ENCODE measurements around the gene NECAB3.
A peak's percentile ranks its signal among the peaks of the same experiment; 100 is the strongest.

Gene NECAB3

DNA sequence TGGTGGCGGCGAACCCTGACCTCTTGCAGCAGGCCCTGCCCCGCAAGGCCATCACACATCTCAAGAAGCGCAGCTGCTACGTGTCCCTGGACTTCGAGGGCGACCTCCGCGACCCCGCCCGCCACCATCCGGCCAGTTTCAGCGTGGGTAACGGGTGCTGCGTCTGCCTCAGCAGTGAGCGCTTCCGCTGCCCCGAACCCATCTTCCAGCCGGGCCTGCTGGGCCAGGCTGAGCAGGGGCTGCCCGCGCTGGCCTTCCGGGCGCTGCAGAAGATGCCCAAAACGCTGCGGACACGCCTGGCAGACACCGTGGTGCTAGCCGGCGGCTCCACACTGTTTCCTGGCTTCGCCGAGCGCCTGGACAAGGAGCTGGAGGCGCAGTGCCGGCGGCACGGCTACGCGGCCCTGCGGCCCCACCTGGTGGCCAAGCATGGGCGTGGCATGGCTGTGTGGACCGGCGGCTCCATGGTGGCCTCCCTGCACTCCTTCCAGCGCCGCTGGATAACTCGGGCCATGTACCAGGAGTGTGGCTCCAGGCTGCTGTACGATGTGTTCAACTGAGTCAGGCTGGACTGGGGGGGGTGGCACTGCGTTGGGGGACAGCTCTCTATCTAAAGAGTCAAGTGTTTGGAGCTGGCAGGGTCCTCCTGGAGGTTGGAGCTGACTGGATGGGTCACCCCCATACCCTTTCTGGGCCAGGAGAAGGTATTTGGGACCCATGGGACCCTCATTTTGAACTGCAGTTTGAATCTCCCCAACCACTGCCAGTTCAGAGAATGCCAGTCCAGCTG, 6.4 kb downstream of the NECAB3 start:
- Histone ChIP-seq H3K79me2 (ENCODE audit: control insufficient read depth, low read length) (peaks cover 18% of the 10 kb centered on the region), H3K9me3 (ENCODE audit: control insufficient read depth, insufficient read depth, low read length) (no peaks in the 10 kb centered on the region), H3F3A (ENCODE audit: control insufficient read depth, insufficient read depth) (peaks cover 11% of the 10 kb centered on the region), H3K9me2 (replicated peaks; ENCODE audit: control insufficient read depth, low read length) (no peaks in the 10 kb centered on the region), H4K20me1 (ENCODE audit: control insufficient read depth, insufficient read depth, low read depth, low read length) (no peaks in the 10 kb centered on the region), H3K4me1 (ENCODE audit: control insufficient read depth, low read length) (peaks cover 53% of the 10 kb centered on the region), H3K27ac (ENCODE audit: low read depth, low read length) (peak overlapping the region; percentile 62), H3K4me3 (ENCODE audit: low read length) (peak overlapping the region; percentile 91), H3K27me3 (ENCODE audit: control insufficient read depth, low read length) (no peaks in the 10 kb centered on the region), H3K36me3 (ENCODE audit: control insufficient read depth, low read length) (peaks cover 19% of the 10 kb centered on the region), H3K4me2 (ENCODE audit: low read length) (peak overlapping the region; percentile 97)
- no peak for TF ChIP-seq EZH2phosphoT487 (IDR thresholded peaks at IDR 0.05; ENCODE audit: borderline replicate concordance, low read length)
- TF ChIP-seq, protein P1, sequence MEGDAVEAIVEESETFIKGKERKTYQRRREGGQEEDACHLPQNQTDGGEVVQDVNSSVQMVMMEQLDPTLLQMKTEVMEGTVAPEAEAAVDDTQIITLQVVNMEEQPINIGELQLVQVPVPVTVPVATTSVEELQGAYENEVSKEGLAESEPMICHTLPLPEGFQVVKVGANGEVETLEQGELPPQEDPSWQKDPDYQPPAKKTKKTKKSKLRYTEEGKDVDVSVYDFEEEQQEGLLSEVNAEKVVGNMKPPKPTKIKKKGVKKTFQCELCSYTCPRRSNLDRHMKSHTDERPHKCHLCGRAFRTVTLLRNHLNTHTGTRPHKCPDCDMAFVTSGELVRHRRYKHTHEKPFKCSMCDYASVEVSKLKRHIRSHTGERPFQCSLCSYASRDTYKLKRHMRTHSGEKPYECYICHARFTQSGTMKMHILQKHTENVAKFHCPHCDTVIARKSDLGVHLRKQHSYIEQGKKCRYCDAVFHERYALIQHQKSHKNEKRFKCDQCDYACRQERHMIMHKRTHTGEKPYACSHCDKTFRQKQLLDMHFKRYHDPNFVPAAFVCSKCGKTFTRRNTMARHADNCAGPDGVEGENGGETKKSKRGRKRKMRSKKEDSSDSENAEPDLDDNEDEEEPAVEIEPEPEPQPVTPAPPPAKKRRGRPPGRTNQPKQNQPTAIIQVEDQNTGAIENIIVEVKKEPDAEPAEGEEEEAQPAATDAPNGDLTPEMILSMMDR (IDR thresholded peaks at IDR 0.05; ENCODE audit: low read depth, low read length, poor library complexity, severe bottlenecking): peak; percentile 87

DNA sequence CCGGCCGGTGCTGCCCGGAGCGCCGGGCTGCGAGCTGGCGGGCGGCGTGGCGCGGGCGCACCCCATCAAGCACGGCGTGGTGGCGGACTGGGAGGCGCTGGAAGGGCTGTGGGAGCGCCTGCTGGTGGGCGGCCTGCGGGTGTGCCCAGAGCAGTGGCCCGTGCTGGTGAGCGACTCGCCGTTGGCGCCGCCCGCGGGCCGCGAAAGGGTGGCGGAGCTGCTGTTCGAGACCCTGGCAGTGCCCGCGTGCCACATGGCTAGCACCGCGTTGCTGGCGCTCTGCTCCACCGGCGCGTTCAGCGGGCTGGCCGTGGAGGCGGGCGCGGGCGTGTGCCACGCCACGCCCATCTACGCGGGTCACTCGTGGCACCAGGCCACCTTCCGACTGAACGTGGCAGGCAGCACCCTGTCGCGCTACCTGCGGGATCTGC, 7.0 kb downstream of the NECAB3 start:
- Histone ChIP-seq H3K4me1 (ENCODE audit: control insufficient read depth, low read length) (peaks cover 56% of the 10 kb centered on the region), H3F3A (ENCODE audit: control insufficient read depth, insufficient read depth) (peaks cover 11% of the 10 kb centered on the region), H3K4me2 (ENCODE audit: low read length) (peak overlapping the region; percentile 97), H3K36me3 (ENCODE audit: control insufficient read depth, low read length) (peaks cover 18% of the 10 kb centered on the region), H3K79me2 (ENCODE audit: control insufficient read depth, low read length) (peaks cover 18% of the 10 kb centered on the region), H3K27ac (ENCODE audit: low read depth, low read length) (peak overlapping the region; percentile 62), H3K9me2 (replicated peaks; ENCODE audit: control insufficient read depth, low read length) (no peaks in the 10 kb centered on the region), H3K4me3 (ENCODE audit: low read length) (peak overlapping the region; percentile 91), H3K27me3 (ENCODE audit: control insufficient read depth, low read length) (no peaks in the 10 kb centered on the region), H4K20me1 (ENCODE audit: control insufficient read depth, insufficient read depth, low read depth, low read length) (no peaks in the 10 kb centered on the region), H3K9me3 (ENCODE audit: control insufficient read depth, insufficient read depth, low read length) (no peaks in the 10 kb centered on the region)
- TF ChIP-seq, protein P1 (IDR thresholded peaks at IDR 0.05; ENCODE audit: low read depth, low read length, poor library complexity, severe bottlenecking): no peak
- no peak for TF ChIP-seq EZH2phosphoT487 (IDR thresholded peaks at IDR 0.05; ENCODE audit: borderline replicate concordance, low read length)

DNA sequence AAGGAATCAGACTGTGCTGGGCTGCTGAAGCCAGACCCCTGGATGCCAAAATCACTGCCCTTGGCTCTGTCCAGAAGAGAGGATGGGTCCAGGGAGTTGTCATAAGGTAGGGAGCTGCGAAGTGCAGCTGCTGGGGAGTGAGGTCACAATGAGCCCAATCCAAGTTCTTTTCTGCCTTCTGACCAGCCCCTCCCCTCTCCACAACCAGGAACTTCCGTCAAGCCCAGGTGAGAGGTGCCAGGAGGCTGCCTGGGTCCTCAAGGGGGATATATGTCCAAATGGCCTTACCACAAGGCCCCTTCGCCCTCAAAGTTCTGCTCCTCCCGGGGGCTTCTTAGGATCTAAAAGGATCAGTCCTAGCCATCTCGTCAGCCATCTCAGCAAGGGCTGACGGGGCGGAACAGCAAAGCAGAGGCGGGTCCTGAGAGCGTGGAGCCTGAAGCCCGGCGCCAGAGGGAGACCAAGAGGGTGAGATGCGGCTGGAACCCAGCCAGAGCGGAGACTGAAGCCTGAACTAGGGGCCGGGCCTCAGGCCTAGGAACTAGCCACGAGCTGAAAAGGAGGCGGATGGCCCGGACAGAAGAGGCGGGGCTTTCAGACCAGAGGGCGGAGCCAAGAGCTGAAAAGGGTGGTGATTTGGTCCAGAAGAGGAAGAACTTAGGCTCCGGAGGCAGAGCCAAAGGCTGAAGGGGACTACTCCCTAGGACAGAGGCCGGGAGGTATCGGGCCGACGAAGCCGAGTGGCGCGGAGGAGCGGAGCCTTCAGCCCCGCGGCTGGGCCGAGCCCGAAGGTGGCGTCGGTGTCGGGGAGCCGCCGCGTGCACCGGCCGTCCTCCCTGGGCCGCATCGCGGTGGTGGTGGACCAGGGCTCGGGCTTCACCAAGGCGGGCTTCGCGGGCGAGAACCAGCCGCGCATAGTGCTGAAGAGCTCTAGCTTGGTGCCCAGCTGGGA, 7.7 kb downstream of the NECAB3 start, which contains the start of gene ACTL10:
Gene ACTL10 (plus strand): TSS at position 651 of the 952 bp plus-strand sequence. CDS start 555 bp downstream, outside the sequence.
- Histone ChIP-seq H3K4me1 (ENCODE audit: control insufficient read depth, low read length) (peaks cover 56% of the 10 kb centered on the region), H3K4me3 (ENCODE audit: low read length) (peak within 1 kb of the TSS; percentile 91), H3K27me3 (ENCODE audit: control insufficient read depth, low read length) (no peaks in the 10 kb centered on the region), H4K20me1 (ENCODE audit: control insufficient read depth, insufficient read depth, low read depth, low read length) (no peaks in the 10 kb centered on the region), H3K9me2 (replicated peaks; ENCODE audit: control insufficient read depth, low read length) (no peaks in the 10 kb centered on the region), H3K4me2 (ENCODE audit: low read length) (peak within 1 kb of the TSS; percentile 97), H3K36me3 (ENCODE audit: control insufficient read depth, low read length) (peaks cover 14% of the 10 kb centered on the region), H3K9me3 (ENCODE audit: control insufficient read depth, insufficient read depth, low read length) (no peaks in the 10 kb centered on the region), H3K27ac (ENCODE audit: low read depth, low read length) (peak within 1 kb of the TSS; percentile 62), H3K79me2 (ENCODE audit: control insufficient read depth, low read length) (peaks cover 18% of the 10 kb centered on the region), H3F3A (ENCODE audit: control insufficient read depth, insufficient read depth) (peaks cover 11% of the 10 kb centered on the region)
- TF ChIP-seq, protein P1 (IDR thresholded peaks at IDR 0.05; ENCODE audit: low read depth, low read length, poor library complexity, severe bottlenecking): no peak
- TF ChIP-seq EZH2phosphoT487 (IDR thresholded peaks at IDR 0.05; ENCODE audit: borderline replicate concordance, low read length): no peak

Data from DOHH2 (cell line).